Stimulated activated CD4-positive, alpha-beta T cell treated with anti-CD3 and anti-CD28 coated beads, Interleukin-4, amount 100 ng/mL, for 24 hours (primary cell): ENCODE data around the gene ITGBL1.

Experiments
- DNase-seq: peaks from one replicate; pipeline ENCODE4 v3.0.0-alpha.2; 2020

Gene ITGBL1

DNA sequence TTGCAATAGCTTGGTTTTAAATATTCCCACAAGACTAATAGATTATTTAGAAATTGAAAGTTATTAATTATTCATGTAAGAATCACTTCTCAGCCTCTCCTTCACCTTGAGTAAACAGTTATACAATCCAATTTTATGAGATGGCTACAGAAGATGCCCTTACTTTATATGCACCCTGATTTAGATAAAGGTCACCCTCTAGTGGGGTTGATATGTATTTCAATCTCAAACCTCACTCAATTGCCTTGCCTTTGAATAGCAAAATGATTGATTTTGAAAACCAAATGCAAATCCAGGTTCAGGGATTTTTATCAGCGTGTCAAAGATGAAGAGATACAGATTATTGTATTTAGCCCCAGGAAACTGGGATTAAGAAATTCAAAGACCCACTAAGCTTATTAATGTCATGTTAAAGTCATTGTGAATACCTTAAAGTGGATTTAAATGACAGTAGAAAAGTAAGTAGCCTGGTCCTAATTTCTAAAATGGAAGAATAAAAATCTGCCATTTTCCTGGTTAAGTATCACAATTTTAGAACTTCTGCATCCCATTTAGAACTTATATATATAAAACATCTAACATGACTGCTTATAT, 305.1 kb downstream of the ITGBL1 start:
- DNase-seq = no peak

DNA sequence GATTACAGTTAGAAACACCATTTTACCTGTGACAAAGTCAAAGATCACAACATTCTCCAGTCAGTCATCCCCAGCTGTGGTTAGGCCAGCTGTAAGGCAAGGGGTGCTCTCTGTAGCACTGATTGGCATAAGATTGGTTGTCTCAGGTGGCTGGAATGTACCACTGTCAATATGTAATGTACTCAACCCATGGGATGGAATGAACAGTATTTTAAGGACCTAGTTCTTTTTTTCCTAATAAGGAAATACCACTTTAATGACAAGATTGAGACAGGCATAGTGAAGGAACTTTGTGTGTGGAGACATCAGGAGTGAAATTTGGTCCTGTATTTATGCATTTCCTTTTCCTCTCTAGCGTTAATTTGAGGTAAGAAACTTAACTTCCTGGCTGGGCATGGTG, 310.7 kb downstream of the ITGBL1 start:
- DNase-seq = no peak
